ENCODE measurements around the gene RGS19. TPM values are rescaled to one million over a fixed set of nuclear protein-coding genes. Genes with fewer than 3 reads are reported as not detected.

The RGS19 gene
- total and polyA plus RNA-seq, 2 of the 8 experiments (the other 6 are each of a cell fraction or from before 2014, with no cell fraction given): 12.7 to 16.8 TPM

DNA sequence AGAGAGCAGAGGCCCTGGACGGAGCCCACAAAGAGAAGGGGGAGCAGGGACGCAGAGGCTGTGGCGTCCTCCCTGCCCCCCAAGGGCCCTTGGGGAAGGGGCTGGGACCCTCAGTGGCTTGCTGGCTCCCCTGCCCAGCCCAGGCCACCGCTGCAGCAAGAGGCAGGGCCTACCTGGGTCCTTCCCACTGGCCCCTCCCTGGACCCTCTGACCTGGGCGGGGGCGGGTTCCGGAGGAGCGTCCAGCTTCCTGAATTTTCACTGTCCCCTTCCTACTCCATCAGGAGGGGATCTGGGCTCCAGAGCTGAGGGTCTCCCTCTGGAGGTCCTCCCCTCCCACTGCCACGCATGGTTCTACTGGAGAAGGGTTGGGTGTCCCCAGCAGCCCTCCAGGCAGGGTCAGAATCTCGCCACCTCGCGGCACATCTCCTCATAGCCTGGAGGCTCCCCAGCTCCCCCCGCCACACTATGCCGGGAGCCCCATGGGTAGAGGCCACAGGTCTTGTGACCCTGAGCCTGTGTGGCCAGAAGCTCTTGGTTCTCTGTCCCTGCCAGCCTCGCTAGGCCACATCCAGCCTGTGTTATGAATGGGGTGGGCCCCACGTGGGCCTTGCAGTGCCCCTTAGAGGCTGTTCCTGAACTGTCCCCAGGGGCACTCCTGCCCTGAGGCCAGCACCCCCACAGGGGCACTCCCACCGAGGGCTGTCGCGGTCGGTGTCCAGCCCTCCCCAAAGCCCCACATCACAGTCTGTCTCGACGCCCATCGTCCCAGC, 28.9 kb downstream of the RGS19 start (continued):
- TF ChIP-seq CTCF (IDR thresholded peaks at IDR 0.05; ENCODE audit: control extremely low read depth in 1 of 3, insufficient read depth in 1 of 3, low read depth in 1 of 3, low read length in 3 of 3): no peak
